HepG2 (cell line): ENCODE results near the gene SNX27. TPM values are rescaled to one million over a fixed set of nuclear protein-coding genes. Genes with fewer than 3 reads are reported as not detected.

ENCODE experiments used
- ATAC-seq: fragments of 200-7000 bp; cut with Tn5 transposase; 3 replicates; pipeline ENCODE4 v1.9.1; 2020; ENCODE audit warnings: mild to moderate bottlenecking, moderate library complexity
- BruUV-seq: library from RNA; stranded (reverse); fragments of 400-500 nt; replicated peaks from 2 replicates; lab custom pipeline; 2021; lab: Mats Ljungman, UMichigan
- CTCF ChIA-PET: fragments of 300-600 bp; formaldehyde crosslinking; extraction: SDS; loops from one replicate; lab custom pipeline; 2021; ENCODE audit warnings: low total read pairs, inconsistent platforms, low intra/inter-chr PET ratio; lab: Yijun Ruan, JAX
- POLR2A ChIA-PET: fragments of 350-600 bp; sonication (Branson Sonifier 250); formaldehyde crosslinking; loops from one replicate; lab custom pipeline; 2020; ENCODE audit warnings: antibody characterized with exemption, inconsistent platforms; lab: Yijun Ruan, JAX
- DNase-seq: peaks from one replicate; pipeline ENCODE4 v3.0.0-alpha.2; 2015; ENCODE audit warnings: low spot score
- FAIRE-seq: peaks from 3 replicates; lab custom pipeline; 2011; peaks lifted over from hg19 to GRCh38; lab: Jason Lieb, UNC
- H2AFZ ChIP-seq: one replicate; pipeline ENCODE4 v1.6.1; 2011; ENCODE audit warnings: low read length, inconsistent platforms
- H3K27ac ChIP-seq: fragments of 300-600 bp; 3 replicates; pipeline ENCODE4 v1.8.0; 2011; ENCODE audit warnings: mixed run types, mild to moderate bottlenecking, mixed read lengths, low read length, inconsistent platforms; ENCODE audit not compliant: insufficient read depth; ENCODE audit errors: extremely low read length
- H3K27me3 ChIP-seq, 2 experiments: fragments of 200-600 bp in 1 of 2; 2 replicates in 1 of 2; 3 replicates in 1 of 2; pipeline versions ENCODE4 v1.6.0 to v1.8.0; 2011; ENCODE audit warnings: low read length in 2 of 2, mild to moderate bottlenecking in 2 of 2, moderate library complexity in 2 of 2, inconsistent platforms in 1 of 2; ENCODE audit not compliant: insufficient read depth in 2 of 2, control insufficient read depth in 1 of 2
- H3K36me3 ChIP-seq, 2 experiments: fragments of 200-600 bp in 1 of 2; replicated peaks in 1 of 2; 2 replicates in 1 of 2; 3 replicates in 1 of 2; pipeline versions ENCODE4 v1.5.1 to v1.8.0; 2011; ENCODE audit warnings: low read length in 2 of 2, inconsistent platforms in 1 of 2; ENCODE audit not compliant: insufficient read depth in 2 of 2, control insufficient read depth in 1 of 2
- H3K4me1 ChIP-seq: 2 replicates; pipeline ENCODE4 v1.5.1; 2012; ENCODE audit warnings: low read length, inconsistent platforms; ENCODE audit not compliant: insufficient read depth
- H3K4me2 ChIP-seq: 2 replicates; pipeline ENCODE4 v1.6.0; 2011; ENCODE audit warnings: low read depth, low read length, inconsistent platforms
- H3K4me3 ChIP-seq, 3 experiments: fragments of 200-600 bp in 1 of 3; sonication (generic), shearing (Covaris generic) in 1 of 3; replicated peaks in 1 of 3; 2 replicates each; pipeline ENCODE4 v1.5.1; 2011 to 2016; ENCODE audit warnings: low read length in 3 of 3, inconsistent platforms in 2 of 3, low read depth in 2 of 3, mild to moderate bottlenecking in 2 of 3, control low read depth in 1 of 3, mixed read lengths in 1 of 3; ENCODE audit not compliant: insufficient read depth in 1 of 3
- H3K79me2 ChIP-seq: one replicate; pipeline ENCODE4 v1.6.1; 2011; ENCODE audit warnings: low read length, inconsistent platforms; ENCODE audit not compliant: insufficient read depth
- H3K9ac ChIP-seq: 2 replicates; pipeline ENCODE4 v1.6.0; 2011; ENCODE audit warnings: mild to moderate bottlenecking, low read depth, low read length, inconsistent platforms; ENCODE audit not compliant: insufficient read depth
- H3K9me3 ChIP-seq: 2 replicates; pipeline ENCODE4 v1.5.1; 2012; ENCODE audit warnings: mild to moderate bottlenecking, low read length
- H4K20me1 ChIP-seq: 2 replicates; pipeline ENCODE4 v1.6.0; 2011; ENCODE audit warnings: inconsistent platforms, mild to moderate bottlenecking, low read length, moderate library complexity; ENCODE audit not compliant: insufficient read depth
- ELK4 ChIP-seq: sonication (generic); formaldehyde crosslinking; IDR thresholded peaks from 2 replicates; pipeline ENCODE4 v1.9.0; 2021; ENCODE audit warnings: missing genetic modification reagents, borderline replicate concordance
- MAFG ChIP-seq: sonication (generic); formaldehyde crosslinking; IDR thresholded peaks from 2 replicates; pipeline ENCODE4 v1.5.1; 2020; ENCODE audit warnings: mild to moderate bottlenecking, missing genetic modification reagents
- MLLT10 ChIP-seq: sonication (generic); formaldehyde crosslinking; IDR thresholded peaks from 2 replicates; pipeline ENCODE4 v1.4.0; 2020; ENCODE audit warnings: missing genetic modification reagents
- PHF5A ChIP-seq: IDR thresholded peaks from one replicate; pipeline ENCODE4 v1.6.1; 2018; ENCODE audit warnings: low read depth, missing genetic modification reagents; ENCODE audit not compliant: unreplicated experiment
- SMAD1 ChIP-seq: sonication (generic); formaldehyde crosslinking; IDR thresholded peaks from 2 replicates; pipeline ENCODE4 v1.4.0; 2020; ENCODE audit warnings: missing genetic modification reagents, low read depth, mild to moderate bottlenecking, borderline replicate concordance
- WIZ ChIP-seq: sonication (generic); formaldehyde crosslinking; IDR thresholded peaks from 2 replicates; pipeline ENCODE4 v1.5.1; 2020; ENCODE audit warnings: mild to moderate bottlenecking, missing genetic modification reagents
- ZNF841 ChIP-seq: sonication (generic); formaldehyde crosslinking; IDR thresholded peaks from 2 replicates; pipeline ENCODE4 v1.8.1; 2023; ENCODE audit warnings: missing genetic modification reagents, borderline replicate concordance
- WGBS: methylation state at CpG from one replicate; pipeline ENCODE4 v1.1.6; 2017; ENCODE audit warnings: low lambda C conversion rate; 5-methylcytosine and 5-hydroxymethylcytosine counted together
- in situ Hi-C: cut with HindIII; loops from 2 replicates; pipeline ENCODE4 v1.10.0; 2017; ENCODE audit warnings: low pct_unique_long_range_greater_than_20kb; ENCODE audit not compliant: extremely low pct_ligation_motif_present
- intact Hi-C: fragments of 100-400 bp; cut with micrococcal nuclease; formaldehyde crosslinking; loops from one replicate; pipeline ENCODE4 v1.10.0; 2022; ENCODE audit not compliant: unreplicated experiment
- polyA plus RNA-seq, 8 experiments: library from polyadenylated mRNA; depleted of rRNA in 3 of 8; stranded (reverse) in 7 of 8; unstranded in 1 of 8; fragments of >200 nt; fragmentation: Illumina TruSeq in 4 of 8; extraction: Trizol in 4 of 8; gene quantifications; 2 replicates each; pipeline versions ENCODE4 v1.2.1 to v1.2.3, GENCODE V29; 2011 to 2016; ENCODE audit warnings: low read depth in 4 of 8, missing spikeins in 1 of 8, mixed read lengths in 1 of 8; ENCODE audit not compliant: insufficient read depth in 1 of 8
- total RNA-seq, 5 experiments: library from RNA; depleted of rRNA; stranded (reverse); fragments of >200 nt; fragmentation: Illumina TruSeq; extraction: Trizol; gene quantifications; 2 replicates each; pipeline ENCODE4 v1.2.3, GENCODE V29; 2016; ENCODE audit warnings: low read depth in 1 of 5
- TF ChIP-seq, protein P1 (sequence below): sonication (generic); formaldehyde crosslinking; IDR thresholded peaks from 2 replicates; pipeline ENCODE4 v1.9.0; 2022; ENCODE audit warnings: low read depth, missing genetic modification reagents

Gene SNX27
- total and polyA plus RNA-seq, 2 of the 13 experiments (the other 11 are each of a cell fraction or from before 2014, with no cell fraction given): 14.4 to 17.8 TPM

DNA sequence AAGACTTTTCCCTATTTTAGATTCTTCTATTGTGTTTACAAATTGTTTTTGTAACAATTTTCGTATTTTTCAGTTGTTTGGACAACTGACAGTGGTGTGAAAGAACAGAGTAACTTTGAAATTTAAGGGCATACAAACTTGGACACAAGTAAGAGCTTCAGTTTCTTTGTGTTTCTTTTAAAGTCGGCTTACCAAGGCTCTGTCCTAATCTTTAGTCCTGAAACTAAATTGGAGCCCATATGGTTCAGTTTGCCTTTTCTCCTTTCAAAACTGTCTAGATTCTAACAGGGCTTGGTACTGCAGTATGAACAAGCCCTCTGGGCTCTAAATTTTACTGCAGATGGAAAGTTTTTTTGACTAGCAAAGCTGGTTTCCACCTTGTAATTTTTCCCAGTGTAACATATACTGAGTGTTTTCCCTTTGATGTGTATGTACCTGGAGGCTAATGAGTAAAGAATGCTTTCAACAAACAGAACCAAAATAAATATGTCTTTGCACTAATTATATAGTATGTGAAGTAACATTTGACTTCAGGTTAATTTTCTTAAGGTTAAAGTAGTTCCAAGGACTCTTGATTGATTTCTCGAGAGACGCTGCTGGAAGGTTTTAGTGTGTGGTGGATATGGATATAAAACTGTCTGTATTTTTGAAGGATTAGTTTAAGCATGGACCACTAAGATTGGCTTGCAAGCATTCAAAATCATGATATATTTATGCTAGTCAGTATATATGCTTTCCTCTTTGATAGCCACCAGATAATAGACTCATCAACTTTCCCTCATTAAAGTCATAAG, 4.1 kb downstream of the SNX27 start:
- Histone ChIP-seq H3K27me3 (no peaks in the 10 kb centered on the region), H4K20me1 (no peaks in the 10 kb centered on the region), H3K9me3 (no peaks in the 10 kb centered on the region), H3K9ac (no peak overlapping the region), H3K36me3 (no peaks in the 10 kb centered on the region), H3K27ac (no peak overlapping the region), H3K4me3 (no peak overlapping the region), H3K4me2 (0 out of 2 replicates have a peak overlapping the region, but pooled peaks have one; percentile 9), H3K79me2 (peaks cover 33% of the 10 kb centered on the region), H2AFZ (no peak overlapping the region), H3K4me1 (peaks cover 78% of the 10 kb centered on the region)
- POLR2A ChIA-PET: no interaction called here
- CTCF ChIA-PET: no interaction called here
- intact Hi-C loops (no loop called here), in situ Hi-C loops (no loop called here)
- 62% methylated on average over 4 of the region's 4 CpGs for WGBS
- TF ChIP-seq SMAD1 (CRISPR knock-in tag): no peak
- TF ChIP-seq MAFG: no peak
- no peak for TF ChIP-seq PHF5A (CRISPR knock-in tag)
- no peak for TF ChIP-seq MLLT10 (CRISPR knock-in tag)
- TF ChIP-seq WIZ (CRISPR knock-in tag): no peak
- TF ChIP-seq ZNF841: no peak
- TF ChIP-seq, protein P1, sequence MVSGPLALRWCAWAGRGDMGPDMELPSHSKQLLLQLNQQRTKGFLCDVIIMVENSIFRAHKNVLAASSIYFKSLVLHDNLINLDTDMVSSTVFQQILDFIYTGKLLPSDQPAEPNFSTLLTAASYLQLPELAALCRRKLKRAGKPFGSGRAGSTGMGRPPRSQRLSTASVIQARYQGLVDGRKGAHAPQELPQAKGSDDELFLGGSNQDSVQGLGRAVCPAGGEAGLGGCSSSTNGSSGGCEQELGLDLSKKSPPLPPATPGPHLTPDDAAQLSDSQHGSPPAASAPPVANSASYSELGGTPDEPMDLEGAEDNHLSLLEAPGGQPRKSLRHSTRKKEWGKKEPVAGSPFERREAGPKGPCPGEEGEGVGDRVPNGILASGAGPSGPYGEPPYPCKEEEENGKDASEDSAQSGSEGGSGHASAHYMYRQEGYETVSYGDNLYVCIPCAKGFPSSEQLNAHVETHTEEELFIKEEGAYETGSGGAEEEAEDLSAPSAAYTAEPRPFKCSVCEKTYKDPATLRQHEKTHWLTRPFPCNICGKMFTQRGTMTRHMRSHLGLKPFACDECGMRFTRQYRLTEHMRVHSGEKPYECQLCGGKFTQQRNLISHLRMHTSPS: no peak
- no peak for TF ChIP-seq ELK4
- no TSS peak for BruUV-seq
- FAIRE-seq: no peak
- no peak for DNase-seq
- no peak for ATAC-seq
